Adrenal gland (tissue), 12 donors: ENCODE results near the gene LDB1. TPM values are rescaled to one million over a fixed set of nuclear protein-coding genes. Genes with fewer than 3 reads are reported as not detected.

Experiments
- DNase-seq, 7 donors: peaks; one replicate each; pipeline ENCODE4 v3.0.0-alpha.2; 2019 to 2020
- H3K27ac ChIP-seq, 5 donors: fragments of 200-600 bp; sonication (generic) in 4 of 5; 1 replicate in 3 of 5; 2 replicates in 2 of 5; pipeline versions ENCODE4 v1.5.1 to v1.8.0; 2016 to 2020; ENCODE audit warnings: mild to moderate bottlenecking in 1 of 5
- H3K27me3 ChIP-seq: fragments of 200-600 bp; 2 replicates; pipeline ENCODE4 v1.8.0; 2021
- H3K36me3 ChIP-seq, 2 donors: fragments of 200-600 bp; replicated peaks in 1 of 2; 1 replicate in 1 of 2; 2 replicates in 1 of 2; pipeline versions ENCODE4 v1.5.1 to v1.8.0; 2018 to 2022
- H3K4me1 ChIP-seq, 2 donors: fragments of 200-600 bp; replicated peaks in 1 of 2; 1 replicate in 1 of 2; 2 replicates in 1 of 2; pipeline versions ENCODE4 v1.5.1 to v1.8.0; 2018 to 2021
- H3K4me3 ChIP-seq, 4 donors: fragments of 200-600 bp; sonication (generic) in 3 of 4; one replicate each; pipeline ENCODE4 v1.5.1; 2016 to 2018
- H3K9me3 ChIP-seq, 3 donors: fragments of 200-600 bp; sonication (generic) in 1 of 3; replicated peaks in 1 of 3; 1 replicate in 2 of 3; 2 replicates in 1 of 3; pipeline versions ENCODE4 v1.5.1 to v1.8.0; 2016 to 2021
- POLR2A ChIP-seq, 2 donors: fragments of 450-650 bp; IDR thresholded peaks; one replicate each; pipeline ENCODE4 v1.6.1; 2017; ENCODE audit warnings: antibody characterized with exemption in 2 of 2, mild to moderate bottlenecking in 2 of 2, moderate library complexity in 1 of 2
- WGBS, 4 donors: extraction: QIAGEN DNeasy Blood & Tissue Kit in 2 of 4; methylation state at CpG; one replicate each; pipeline versions ENCODE4 v1.1.5 to v1.1.7; 2013 to 2017; 5-methylcytosine and 5-hydroxymethylcytosine counted together
- intact Hi-C, 2 donors: fragments of 100-400 bp; cut with DNase I; formaldehyde crosslinking; loops; one replicate each; pipeline versions ENCODE4 v1.14.1 to v1.15.0; 2022 to 2023
- polyA plus RNA-seq, 3 donors: library from polyadenylated mRNA; stranded (reverse); fragments of 200-250 nt in 2 of 3; fragments of 350-450 nt in 1 of 3; fragmentation: Illumina TruSeq in 1 of 3; extraction: RNeasy Lipid Tissue Mini Kit (QIAGEN cat#74804) in 1 of 3; gene quantifications; one replicate each; pipeline ENCODE4 v1.2.3, GENCODE V29; 2013 to 2014
- total RNA-seq, 9 donors: library from RNA; depleted of rRNA in 4 of 9; stranded (reverse); fragments of >200 nt in 4 of 9; fragments of 120-200 nt in 1 of 9; fragmentation: NEBNext Ultra II Directional in 1 of 9; extraction: Animal tissue kit (Norgen Biotek cat#: 25700) in 1 of 9; gene quantifications; one replicate each; pipeline versions ENCODE4 v1.1.0 to v1.2.4, GENCODE V29; 2013 to 2023
- TF ChIP-seq, protein P1 (sequence below), 6 experiments: fragments of 450-650 bp in 4 of 6; fragments of 200-600 bp in 2 of 6; sonication (generic) in 1 of 6; IDR thresholded peaks; 1 replicate in 5 of 6; 2 replicates in 1 of 6; pipeline versions ENCODE4 v1.5.1 to v1.8.0; 2016 to 2021; ENCODE audit warnings: antibody characterized with exemption in 6 of 6, mild to moderate bottlenecking in 2 of 6, moderate library complexity in 1 of 6
- donor health status: healthy with polysubstance abuse.
- donor health status: Bipolar disorder and iron deficiency.
- donor health status: DM: yes; HTN: yes; CAD: no.
- donor health status: DM: no; HTN: no; CAD: no.
- donor health status: DM: no; HTN: no; CAD: no.
- donor health status: DM: yes; HTN: yes; CAD: no.

Gene LDB1
- total and polyA plus RNA-seq, 12 donors = 24.1 to 76.9 (median 47.8) TPM

DNA sequence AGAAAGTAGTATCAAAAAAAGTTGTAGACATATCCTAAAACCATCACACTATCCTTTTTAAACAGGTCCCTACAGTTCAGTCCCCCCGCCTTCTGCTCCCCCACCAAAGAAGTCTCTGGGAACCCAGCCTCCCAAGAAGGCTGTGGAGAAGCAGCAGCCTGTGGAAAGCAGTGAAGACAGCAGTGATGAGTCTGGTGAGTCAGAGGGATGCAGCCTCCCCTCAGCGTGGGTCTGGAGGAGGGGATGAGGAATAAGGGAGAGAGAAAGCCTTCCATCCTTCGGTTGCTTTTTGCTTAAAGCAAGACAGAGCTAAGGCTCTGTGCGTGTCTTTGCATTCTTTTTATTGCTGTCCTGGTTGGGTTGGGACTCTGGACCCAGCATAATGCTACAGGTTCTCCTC lies 39.7 kb upstream of the LDB1 start:
- H3K4me1 ChIP-seq = no peaks in the 10 kb centered on the region
- TF ChIP-seq, protein P1, sequence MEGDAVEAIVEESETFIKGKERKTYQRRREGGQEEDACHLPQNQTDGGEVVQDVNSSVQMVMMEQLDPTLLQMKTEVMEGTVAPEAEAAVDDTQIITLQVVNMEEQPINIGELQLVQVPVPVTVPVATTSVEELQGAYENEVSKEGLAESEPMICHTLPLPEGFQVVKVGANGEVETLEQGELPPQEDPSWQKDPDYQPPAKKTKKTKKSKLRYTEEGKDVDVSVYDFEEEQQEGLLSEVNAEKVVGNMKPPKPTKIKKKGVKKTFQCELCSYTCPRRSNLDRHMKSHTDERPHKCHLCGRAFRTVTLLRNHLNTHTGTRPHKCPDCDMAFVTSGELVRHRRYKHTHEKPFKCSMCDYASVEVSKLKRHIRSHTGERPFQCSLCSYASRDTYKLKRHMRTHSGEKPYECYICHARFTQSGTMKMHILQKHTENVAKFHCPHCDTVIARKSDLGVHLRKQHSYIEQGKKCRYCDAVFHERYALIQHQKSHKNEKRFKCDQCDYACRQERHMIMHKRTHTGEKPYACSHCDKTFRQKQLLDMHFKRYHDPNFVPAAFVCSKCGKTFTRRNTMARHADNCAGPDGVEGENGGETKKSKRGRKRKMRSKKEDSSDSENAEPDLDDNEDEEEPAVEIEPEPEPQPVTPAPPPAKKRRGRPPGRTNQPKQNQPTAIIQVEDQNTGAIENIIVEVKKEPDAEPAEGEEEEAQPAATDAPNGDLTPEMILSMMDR (IDR thresholded peaks at IDR 0.05) = no peak
- no peak for TF ChIP-seq POLR2A (IDR thresholded peaks at IDR 0.05)
- H3K36me3 ChIP-seq = peaks cover 0 to 75% of the 10 kb centered on the region in 2 donors
- H3K9me3 ChIP-seq = no peaks in the 10 kb centered on the region
- H3K27ac ChIP-seq = no peak overlapping the region
- no peak overlapping the region for H3K4me3 ChIP-seq
- intact Hi-C loops = no loop called here
- WGBS, 4 donors = 86 to 96% (median 94%) methylated on average over 4 of the region's 4 CpGs
- no peaks in the 10 kb centered on the region for H3K27me3 ChIP-seq
- DNase-seq = no peak

DNA sequence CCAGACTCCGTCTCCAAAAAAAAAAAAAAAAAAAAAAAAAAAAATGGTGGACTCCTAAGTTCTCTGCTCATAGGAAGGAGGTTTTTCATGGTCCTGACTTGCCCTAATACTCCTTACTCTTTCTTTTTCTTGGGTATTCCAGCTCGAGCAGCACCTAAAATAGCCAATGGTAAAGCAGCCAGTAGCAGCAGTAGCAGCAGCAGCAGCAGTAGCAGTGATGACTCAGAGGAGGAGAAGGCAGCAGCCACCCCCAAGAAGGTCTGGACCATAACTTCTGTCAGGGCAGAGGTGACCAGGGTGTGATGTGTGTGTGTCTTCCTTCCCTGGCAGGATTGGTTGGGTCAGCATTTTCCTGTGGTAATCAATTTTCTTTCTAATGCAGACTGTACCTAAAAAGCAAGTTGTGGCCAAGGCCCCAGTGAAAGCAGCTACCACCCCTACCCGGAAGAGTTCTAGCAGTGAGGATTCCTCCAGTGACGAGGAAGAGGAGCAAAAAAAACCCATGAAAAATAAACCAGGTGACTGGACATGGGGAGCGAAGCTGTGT lies 39.0 kb upstream of the LDB1 start:
- TF ChIP-seq, protein P1 (IDR thresholded peaks at IDR 0.05) = no peak
- TF ChIP-seq POLR2A (IDR thresholded peaks at IDR 0.05) = no peak
- Histone ChIP-seq H3K27ac (no peak overlapping the region), H3K4me1 (no peaks in the 10 kb centered on the region), H3K9me3 (no peaks in the 10 kb centered on the region), H3K27me3 (no peaks in the 10 kb centered on the region), H3K36me3 (peaks cover 0 to 75% of the 10 kb centered on the region in 2 donors), H3K4me3 (no peak overlapping the region)
- intact Hi-C loops = no loop called here
- WGBS, 4 donors = 86 to 91% (median 87%) methylated on average over 5 of the region's 5 CpGs
- DNase-seq = no peak

DNA sequence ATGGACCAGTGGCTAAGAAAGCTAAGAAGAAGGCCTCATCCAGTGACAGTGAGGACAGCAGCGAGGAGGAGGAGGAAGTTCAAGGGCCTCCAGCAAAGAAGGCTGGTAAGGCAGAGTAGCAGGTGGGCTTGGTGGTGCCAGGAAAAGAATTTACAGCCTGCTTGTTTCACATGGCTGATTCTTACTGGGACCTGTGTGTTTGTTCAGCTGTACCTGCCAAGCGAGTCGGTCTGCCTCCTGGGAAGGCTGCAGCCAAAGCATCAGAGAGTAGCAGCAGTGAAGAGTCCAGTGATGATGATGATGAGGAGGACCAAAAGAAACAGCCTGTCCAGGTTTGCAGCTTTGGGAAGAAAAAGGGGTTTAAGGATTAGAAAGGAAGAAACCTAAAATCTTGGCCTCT lies 37.1 kb upstream of the LDB1 start:
- no peaks in the 10 kb centered on the region for H3K9me3 ChIP-seq
- no peak overlapping the region for H3K4me3 ChIP-seq
- no peak for TF ChIP-seq POLR2A (IDR thresholded peaks at IDR 0.05)
- TF ChIP-seq, protein P1 (IDR thresholded peaks at IDR 0.05) = no peak
- H3K27ac ChIP-seq = no peak overlapping the region
- peaks cover 0 to 57% of the 10 kb centered on the region in 2 donors for H3K36me3 ChIP-seq
- intact Hi-C loops = no loop called here
- WGBS, 4 donors = 91 to 96% (median 93%) methylated on average over 3 of the region's 3 CpGs
- peaks cover 8 to 10% of the 10 kb centered on the region in 2 donors for H3K4me1 ChIP-seq
- no peaks in the 10 kb centered on the region for H3K27me3 ChIP-seq
- DNase-seq = no peak

DNA sequence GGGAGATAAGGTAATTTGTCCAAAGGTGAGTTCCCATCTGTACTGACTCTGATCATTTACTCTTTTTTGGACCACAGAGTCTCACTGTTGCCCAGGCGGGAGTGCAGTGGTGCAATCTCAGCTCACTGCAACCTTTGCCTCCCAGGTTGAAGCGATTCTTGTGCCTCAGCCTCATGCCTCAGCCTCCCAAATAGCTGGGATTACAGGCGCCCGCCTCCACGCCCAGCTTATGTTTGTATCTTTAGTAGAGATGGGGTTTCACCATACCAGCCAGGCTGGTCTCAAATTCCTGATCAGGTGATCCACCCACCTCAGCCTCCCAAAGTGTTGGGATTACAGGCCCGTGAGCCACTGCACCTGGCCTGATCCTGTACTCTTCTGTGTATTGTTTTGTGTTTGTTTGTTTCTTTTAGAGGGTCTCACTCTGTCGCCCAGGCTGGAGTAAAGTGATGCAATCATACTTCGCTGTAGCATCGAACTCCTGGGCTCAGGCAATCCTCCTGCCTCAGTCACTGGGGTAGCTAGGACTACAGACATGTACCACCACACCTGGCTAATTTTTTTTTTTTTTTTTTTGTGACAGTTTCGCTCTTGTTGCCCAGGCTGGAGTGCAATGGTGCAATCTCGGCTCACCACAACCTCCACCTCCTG lies 34.4 kb upstream of the LDB1 start:
- Histone ChIP-seq H3K27ac (no peak overlapping the region), H3K36me3 (peaks cover 0 to 40% of the 10 kb centered on the region in 2 donors), H3K27me3 (no peaks in the 10 kb centered on the region), H3K4me3 (no peak overlapping the region), H3K9me3 (no peaks in the 10 kb centered on the region), H3K4me1 (peaks cover 8 to 16% of the 10 kb centered on the region in 2 donors)
- DNase-seq = no peak
- intact Hi-C loops = no loop called here
- WGBS, 4 donors = 89 to 95% (median 94%) methylated on average over 11 of the region's 11 CpGs
- no peak for TF ChIP-seq POLR2A (IDR thresholded peaks at IDR 0.05)
- TF ChIP-seq, protein P1 (IDR thresholded peaks at IDR 0.05) = no peak
